ENCODE measurements around the gene LCE7A. TPM values are rescaled to one million over a fixed set of nuclear protein-coding genes. Genes with fewer than 3 reads are reported as not detected.

LCE7A gene
- total and polyA plus RNA-seq, 10 of the 15 experiments (the other 5 are each of a cell fraction or from before 2014, with no cell fraction given), result not detected

DNA sequence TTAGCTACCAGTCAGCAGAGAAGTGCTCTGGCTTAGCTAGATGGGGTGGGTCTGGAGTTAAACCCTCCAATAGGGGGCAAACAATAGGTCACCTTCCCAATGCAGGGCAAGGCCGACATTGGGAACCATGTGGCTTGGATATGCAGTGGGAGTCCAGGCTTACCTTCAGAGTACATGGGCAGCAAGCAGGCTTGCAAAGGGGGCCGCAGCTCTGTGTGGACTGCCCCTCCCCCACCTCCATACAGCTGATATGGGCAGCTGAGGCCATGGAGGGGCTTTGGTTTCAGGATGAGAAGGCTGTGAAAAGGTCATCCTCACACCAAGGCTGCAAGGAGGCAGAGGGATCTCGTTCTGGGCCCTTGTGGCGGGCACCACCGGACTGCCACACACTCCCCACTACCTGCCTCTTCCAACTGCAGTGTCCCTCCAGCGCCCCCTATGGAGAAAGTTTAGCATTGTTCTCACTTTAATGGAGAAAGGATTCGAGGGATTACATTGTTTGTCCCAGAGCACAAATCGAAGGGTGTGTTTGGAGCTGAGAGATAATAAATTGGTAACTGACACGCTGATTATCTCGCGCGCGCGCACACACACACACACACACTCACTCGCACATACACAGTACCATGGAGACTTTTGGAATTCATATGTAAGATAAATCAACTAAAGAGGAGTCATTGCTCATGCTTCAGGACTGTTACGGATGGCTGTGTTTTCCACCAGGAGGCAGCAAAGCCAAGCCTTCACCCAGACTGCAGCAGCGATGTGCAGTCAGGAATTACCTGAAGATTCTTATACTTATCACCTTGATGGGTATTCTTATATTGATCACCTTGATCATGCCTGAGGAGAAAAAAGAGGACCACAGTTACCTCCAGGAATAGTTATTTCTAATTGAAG lies 11.3 kb downstream of the LCE7A start:
- H3K4me2 ChIP-seq (ENCODE audit: control insufficient read depth, insufficient read depth), result peak overlapping the region; percentile 72
- WGBS (ENCODE audit: insufficient coverage, insufficient replicate concordance, low lambda C conversion rate, missing lambda C conversion rate), result 54% methylated on average over 17 of the region's 17 CpGs
- TF ChIP-seq, protein P1, sequence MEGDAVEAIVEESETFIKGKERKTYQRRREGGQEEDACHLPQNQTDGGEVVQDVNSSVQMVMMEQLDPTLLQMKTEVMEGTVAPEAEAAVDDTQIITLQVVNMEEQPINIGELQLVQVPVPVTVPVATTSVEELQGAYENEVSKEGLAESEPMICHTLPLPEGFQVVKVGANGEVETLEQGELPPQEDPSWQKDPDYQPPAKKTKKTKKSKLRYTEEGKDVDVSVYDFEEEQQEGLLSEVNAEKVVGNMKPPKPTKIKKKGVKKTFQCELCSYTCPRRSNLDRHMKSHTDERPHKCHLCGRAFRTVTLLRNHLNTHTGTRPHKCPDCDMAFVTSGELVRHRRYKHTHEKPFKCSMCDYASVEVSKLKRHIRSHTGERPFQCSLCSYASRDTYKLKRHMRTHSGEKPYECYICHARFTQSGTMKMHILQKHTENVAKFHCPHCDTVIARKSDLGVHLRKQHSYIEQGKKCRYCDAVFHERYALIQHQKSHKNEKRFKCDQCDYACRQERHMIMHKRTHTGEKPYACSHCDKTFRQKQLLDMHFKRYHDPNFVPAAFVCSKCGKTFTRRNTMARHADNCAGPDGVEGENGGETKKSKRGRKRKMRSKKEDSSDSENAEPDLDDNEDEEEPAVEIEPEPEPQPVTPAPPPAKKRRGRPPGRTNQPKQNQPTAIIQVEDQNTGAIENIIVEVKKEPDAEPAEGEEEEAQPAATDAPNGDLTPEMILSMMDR (IDR thresholded peaks at IDR 0.05 in 2 of 3, conservative IDR thresholded peaks at IDR 0.05 in 1 of 3; ENCODE audit: control insufficient read depth in 2 of 3, extremely low read depth in 1 of 3, insufficient read depth in 1 of 3, low read depth in 3 of 3, low read length in 3 of 3), result peak; percentile 32 to 39 (median 37); a peak in 5 of 6 replicates
- no peak for TF ChIP-seq NFXL1 (IDR thresholded peaks at IDR 0.05; ENCODE audit: borderline replicate concordance)
- TF ChIP-seq, protein P2, sequence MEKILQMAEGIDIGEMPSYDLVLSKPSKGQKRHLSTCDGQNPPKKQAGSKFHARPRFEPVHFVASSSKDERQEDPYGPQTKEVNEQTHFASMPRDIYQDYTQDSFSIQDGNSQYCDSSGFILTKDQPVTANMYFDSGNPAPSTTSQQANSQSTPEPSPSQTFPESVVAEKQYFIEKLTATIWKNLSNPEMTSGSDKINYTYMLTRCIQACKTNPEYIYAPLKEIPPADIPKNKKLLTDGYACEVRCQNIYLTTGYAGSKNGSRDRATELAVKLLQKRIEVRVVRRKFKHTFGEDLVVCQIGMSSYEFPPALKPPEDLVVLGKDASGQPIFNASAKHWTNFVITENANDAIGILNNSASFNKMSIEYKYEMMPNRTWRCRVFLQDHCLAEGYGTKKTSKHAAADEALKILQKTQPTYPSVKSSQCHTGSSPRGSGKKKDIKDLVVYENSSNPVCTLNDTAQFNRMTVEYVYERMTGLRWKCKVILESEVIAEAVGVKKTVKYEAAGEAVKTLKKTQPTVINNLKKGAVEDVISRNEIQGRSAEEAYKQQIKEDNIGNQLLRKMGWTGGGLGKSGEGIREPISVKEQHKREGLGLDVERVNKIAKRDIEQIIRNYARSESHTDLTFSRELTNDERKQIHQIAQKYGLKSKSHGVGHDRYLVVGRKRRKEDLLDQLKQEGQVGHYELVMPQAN (conservative IDR thresholded peaks at IDR 0.05), result no peak
- TF ChIP-seq YY1 (IDR thresholded peaks at IDR 0.05; ENCODE audit: low read depth, low read length), result peak; percentile 11; the same call in 1 of the 2 replicates
- TF ChIP-seq, protein P3, sequence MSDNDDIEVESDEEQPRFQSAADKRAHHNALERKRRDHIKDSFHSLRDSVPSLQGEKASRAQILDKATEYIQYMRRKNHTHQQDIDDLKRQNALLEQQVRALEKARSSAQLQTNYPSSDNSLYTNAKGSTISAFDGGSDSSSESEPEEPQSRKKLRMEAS (IDR thresholded peaks at IDR 0.05; ENCODE audit: low read depth, low read length), result no peak
- TF ChIP-seq SMC3 (IDR thresholded peaks at IDR 0.05; ENCODE audit: borderline replicate concordance, low read length), result peak; percentile 57; the same call in 1 of the 2 replicates
- peak; percentile 75 for TF ChIP-seq RAD21 (IDR thresholded peaks at IDR 0.05; ENCODE audit: insufficient read depth, low read depth, low read length)
- H3K9ac ChIP-seq (ENCODE audit: control insufficient read depth, insufficient read depth, low read length), result no peak overlapping the region
- peak overlapping the region; percentile 20; the same call in 1 of the 2 replicates for H3K27ac ChIP-seq (ENCODE audit: control insufficient read depth, insufficient read depth)
- peaks cover 19% of the 10 kb centered on the region for H3K4me1 ChIP-seq (ENCODE audit: control insufficient read depth, insufficient read depth, low read length)
- RAD21 ChIA-PET (ENCODE audit: unreplicated experiment), result interaction anchor here (0.8 to 5.4 kb wide), 9 partner anchors 37 to 359 kb away, joined by 3 to 60 read pairs (median 4); partner anchors contain the start of gene IVL
- ATAC-seq (peak; percentile 58), FAIRE-seq (no peak), DNase-seq (ENCODE audit: low read depth, low spot score) (no peak)
- peak overlapping the region; percentile 40; the same call in 1 of the 2 replicates for H2AFZ ChIP-seq (ENCODE audit: control insufficient read depth, low read depth, low read length)
- POLR2A ChIA-PET, result interaction anchor here (0.7 kb wide), 1 partner anchor 322 kb away, joined by 3 read pairs; no protein-coding TSS in a partner anchor
- H4K20me1 ChIP-seq (ENCODE audit: control insufficient read depth, insufficient read depth), result no peaks in the 10 kb centered on the region
- in situ Hi-C loops (cut with MboI), result loop anchor here (5.0 to 10.0 kb wide), 3 partner anchors 56 to 356 kb away; no protein-coding TSS in a partner anchor
- no peaks in the 10 kb centered on the region for H3K9me3 ChIP-seq (replicated peaks; ENCODE audit: control insufficient read depth, insufficient read depth, low read length)
- no peaks in the 10 kb centered on the region for H3K36me3 ChIP-seq (ENCODE audit: control insufficient read depth in 2 of 2, insufficient read depth in 2 of 2, low read length in 1 of 2)
- no peak overlapping the region for H3K4me3 ChIP-seq
- H3K79me2 ChIP-seq (ENCODE audit: control insufficient read depth, insufficient read depth, low read length), result no peaks in the 10 kb centered on the region
- H3K27me3 ChIP-seq (replicated peaks in 1 of 2; ENCODE audit: control insufficient read depth in 2 of 2, insufficient read depth in 2 of 2, low read length in 1 of 2), result no peaks in the 10 kb centered on the region; a peak in 1 of 4 replicates
- SMC1A ChIA-PET (ENCODE audit: uncharacterized antibody, unreplicated experiment), result interaction anchor here (0.6 to 6.0 kb wide), 18 partner anchors 8 to 407 kb away, joined by 3 to 64 read pairs (median 4); no protein-coding TSS in a partner anchor
- CTCF ChIA-PET, result interaction anchor here (0.5 to 7.4 kb wide), 44 partner anchors 8 to 755 kb away, joined by 3 to 106 read pairs (median 4); partner anchors contain the start of gene SMCP
- intact Hi-C loops (cut with micrococcal nuclease; ENCODE audit: unreplicated experiment), result loop anchor here (2.0 to 10.0 kb wide), 2 partner anchors 164 to 216 kb away; partner anchors contain the start of gene SPRR1B
- BruUV-seq (replicated peaks), result no TSS peak
